Upper lobe of left lung (tissue), 4 donors: Measurements from ENCODE around the gene HADH.

Source experiments
- POLR2AphosphoS5 ChIP-seq, 2 donors: sonication (generic); formaldehyde crosslinking; IDR thresholded peaks; one replicate each; pipeline ENCODE4 v1.5.1; 2017; ENCODE audit warnings: antibody characterized with exemption in 2 of 2
- TF ChIP-seq, protein P1 (sequence below), 6 experiments: fragments of 450-650 bp in 4 of 6; fragments of 200-600 bp in 2 of 6; sonication (generic) in 2 of 6; IDR thresholded peaks; one replicate each; pipeline ENCODE4 v1.5.1; 2016 to 2019; ENCODE audit warnings: antibody characterized with exemption in 6 of 6

DNA sequence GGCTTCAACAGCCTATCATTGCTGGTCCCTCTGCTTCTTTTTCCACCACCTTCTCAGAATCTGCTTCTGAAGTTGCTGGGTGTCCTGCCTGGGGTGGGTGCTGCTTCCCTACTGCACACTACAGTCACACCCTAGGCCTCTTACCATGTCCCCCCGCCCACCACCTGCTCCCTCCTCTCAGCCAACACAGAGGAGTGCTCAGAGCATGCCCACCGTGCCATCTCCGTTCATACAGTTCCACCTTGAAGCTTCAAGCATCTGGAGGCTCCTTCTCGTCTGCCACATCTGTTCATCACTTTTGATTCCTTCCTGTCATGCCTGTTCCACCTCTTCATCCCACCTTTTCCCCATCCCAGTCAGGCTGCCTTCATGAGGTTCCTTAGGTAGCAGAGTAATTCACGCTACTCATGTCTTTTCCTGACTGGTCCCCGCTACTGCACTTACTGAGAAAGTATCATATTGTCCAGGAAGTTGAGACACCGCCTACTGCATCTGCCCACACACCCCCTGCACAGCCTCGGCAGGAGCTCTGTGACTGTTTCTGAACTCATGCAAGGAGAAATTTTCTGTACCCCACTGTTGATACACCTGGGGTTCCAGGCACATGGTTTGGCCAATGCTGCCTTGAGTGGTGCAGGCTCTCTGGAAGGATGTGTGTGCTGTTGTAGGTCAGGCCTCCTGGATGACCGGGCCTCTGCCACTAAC lies 39.5 kb downstream of the HADH start:
- TF ChIP-seq POLR2AphosphoS5 (IDR thresholded peaks at IDR 0.05), result no peak
- TF ChIP-seq, protein P1, sequence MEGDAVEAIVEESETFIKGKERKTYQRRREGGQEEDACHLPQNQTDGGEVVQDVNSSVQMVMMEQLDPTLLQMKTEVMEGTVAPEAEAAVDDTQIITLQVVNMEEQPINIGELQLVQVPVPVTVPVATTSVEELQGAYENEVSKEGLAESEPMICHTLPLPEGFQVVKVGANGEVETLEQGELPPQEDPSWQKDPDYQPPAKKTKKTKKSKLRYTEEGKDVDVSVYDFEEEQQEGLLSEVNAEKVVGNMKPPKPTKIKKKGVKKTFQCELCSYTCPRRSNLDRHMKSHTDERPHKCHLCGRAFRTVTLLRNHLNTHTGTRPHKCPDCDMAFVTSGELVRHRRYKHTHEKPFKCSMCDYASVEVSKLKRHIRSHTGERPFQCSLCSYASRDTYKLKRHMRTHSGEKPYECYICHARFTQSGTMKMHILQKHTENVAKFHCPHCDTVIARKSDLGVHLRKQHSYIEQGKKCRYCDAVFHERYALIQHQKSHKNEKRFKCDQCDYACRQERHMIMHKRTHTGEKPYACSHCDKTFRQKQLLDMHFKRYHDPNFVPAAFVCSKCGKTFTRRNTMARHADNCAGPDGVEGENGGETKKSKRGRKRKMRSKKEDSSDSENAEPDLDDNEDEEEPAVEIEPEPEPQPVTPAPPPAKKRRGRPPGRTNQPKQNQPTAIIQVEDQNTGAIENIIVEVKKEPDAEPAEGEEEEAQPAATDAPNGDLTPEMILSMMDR (IDR thresholded peaks at IDR 0.05), result no peak
